ENCODE results near the gene RNF222.
"Not testable (repeated sequence)": the region's sequence is repeated elsewhere in the genome, so short reads cannot be mapped to it uniquely, and the experiment has no call there.

Gene RNF222

GRCh38 chr17:8377422-8377821 is 20.2 kb downstream of the RNF222 start:
- DNase-seq = no peak

- peak; percentile 80 for DNase-seq
These were observed 21.2 kb downstream of the RNF222 start, which contains the start of gene KRABD2 for GRCh38 chr17:8376271-8377067. KRABD2 (minus strand) TSS chr17:8376704.

GRCh38 chr17:8375738-8376259 is 21.8 kb downstream of the RNF222 start:
- no peak for DNase-seq

- not testable (repeated sequence) for DNase-seq
These were observed 23.8 kb downstream of the RNF222 start for GRCh38 chr17:8373856-8374255.

GRCh38 chr17:8372422-8372821 is 25.2 kb downstream of the RNF222 start:
- DNase-seq = no peak

- no peak for DNase-seq
These were observed 25.8 kb downstream of the RNF222 start for GRCh38 chr17:8371786-8372185.

- DNase-seq = no peak
These were observed 27.7 kb downstream of the RNF222 start for GRCh38 chr17:8369944-8370343.

- DNase-seq = no peak
These were observed 29.4 kb downstream of the RNF222 start for GRCh38 chr17:8368193-8368592.

- DNase-seq = no peak
These were observed 31.4 kb downstream of the RNF222 start for GRCh38 chr17:8366231-8366630.

- no peak for DNase-seq
These were observed 32.5 kb downstream of the RNF222 start for GRCh38 chr17:8365143-8365542.

GRCh38 chr17:8362651-8363332 is 34.8 kb downstream of the RNF222 start:
- no peak for DNase-seq

GRCh38 chr17:8360751-8361150 is 36.9 kb downstream of the RNF222 start:
- no peak for DNase-seq

- no peak for DNase-seq
These were observed 37.4 kb downstream of the RNF222 start for GRCh38 chr17:8360260-8360659.

- DNase-seq = no peak
These were observed 37.9 kb downstream of the RNF222 start for GRCh38 chr17:8359769-8360168.

GRCh38 chr17:8357910-8358309 is 39.7 kb downstream of the RNF222 start:
- DNase-seq = no peak

- DNase-seq = no peak
These were observed 43.4 kb downstream of the RNF222 start for GRCh38 chr17:8354236-8354635.

- no peak for DNase-seq
These were observed 43.9 kb downstream of the RNF222 start for GRCh38 chr17:8353736-8354135.

- no peak for DNase-seq
These were observed 47.3 kb downstream of the RNF222 start for GRCh38 chr17:8350339-8350738.

- not testable (repeated sequence) for DNase-seq
These were observed 50.6 kb downstream of the RNF222 start for GRCh38 chr17:8347001-8347400.

- DNase-seq = no peak
These were observed 51.5 kb downstream of the RNF222 start for GRCh38 chr17:8345951-8346665.

- no peak for DNase-seq
These were observed 52.5 kb downstream of the RNF222 start for GRCh38 chr17:8345052-8345690.

GRCh38 chr17:8341456-8341855 is 56.2 kb downstream of the RNF222 start:
- DNase-seq = no peak

Measured in effector CD8-positive, alpha-beta T cell (primary cell).